Measurements from ENCODE around the gene IFIT3. TPM values are rescaled to one million over a fixed set of nuclear protein-coding genes. Genes with fewer than 3 reads are reported as not detected.
"Not testable (repeated sequence)": the region's sequence is repeated elsewhere in the genome, so short reads cannot be mapped to it uniquely, and the experiment has no call there.

IFIT3 gene
- total RNA-seq, 1 donor from 2014 or later, result 1.8 TPM

GRCh38 chr10:89347701-89348457 is 20.1 kb downstream of the IFIT3 start:
- TF ChIP-seq CTCF (conservative IDR thresholded peaks at IDR 0.05), result no peak
- H3K9me3 Mint-ChIP-seq, result no peaks in the 10 kb centered on the region
- no peak overlapping the region for H3K4me3 Mint-ChIP-seq
- H3K36me3 Mint-ChIP-seq (ENCODE audit: low read depth), result no peaks in the 10 kb centered on the region
- H3K27me3 Mint-ChIP-seq (ENCODE audit: low read depth), result no peaks in the 10 kb centered on the region
- peaks cover 86% of the 10 kb centered on the region for H3K4me1 Mint-ChIP-seq
- DNase-seq (ENCODE audit: low read depth, low spot score), result no peak
- no peak overlapping the region for H3K27ac Mint-ChIP-seq (ENCODE audit: unreplicated experiment)

- Mint-ChIP-seq H3K9me3 (no peaks in the 10 kb centered on the region), H3K36me3 (ENCODE audit: low read depth) (no peaks in the 10 kb centered on the region), H3K27me3 (ENCODE audit: low read depth) (no peaks in the 10 kb centered on the region), H3K4me1 (peaks cover 85% of the 10 kb centered on the region), H3K4me3 (no peak overlapping the region), H3K27ac (ENCODE audit: unreplicated experiment) (peak overlapping the region; percentile 54)
- no peak for DNase-seq (ENCODE audit: low read depth, low spot score)
- no peak for TF ChIP-seq CTCF (conservative IDR thresholded peaks at IDR 0.05)
Observed at GRCh38 chr10:89348481-89348880, 20.7 kb downstream of the IFIT3 start.

GRCh38 chr10:89348975-89349374 is 21.2 kb downstream of the IFIT3 start:
- H3K9me3 Mint-ChIP-seq, result no peaks in the 10 kb centered on the region
- DNase-seq (ENCODE audit: low read depth, low spot score), result no peak
- H3K4me1 Mint-ChIP-seq, result peaks cover 83% of the 10 kb centered on the region
- no peak for TF ChIP-seq CTCF (conservative IDR thresholded peaks at IDR 0.05)
- no peaks in the 10 kb centered on the region for H3K27me3 Mint-ChIP-seq (ENCODE audit: low read depth)
- H3K36me3 Mint-ChIP-seq (ENCODE audit: low read depth), result no peaks in the 10 kb centered on the region
- H3K27ac Mint-ChIP-seq (ENCODE audit: unreplicated experiment), result no peak overlapping the region
- no peak overlapping the region for H3K4me3 Mint-ChIP-seq

GRCh38 chr10:89350631-89351315 is 23.0 kb downstream of the IFIT3 start:
- H3K27ac Mint-ChIP-seq (ENCODE audit: unreplicated experiment), result peak overlapping the region; percentile 68
- H3K9me3 Mint-ChIP-seq; H3K36me3 Mint-ChIP-seq (ENCODE audit: low read depth); DNase-seq (ENCODE audit: low read depth, low spot score); H3K4me3 Mint-ChIP-seq; H3K27me3 Mint-ChIP-seq (ENCODE audit: low read depth): not testable (repeated sequence)
- H3K4me1 Mint-ChIP-seq, result peaks cover 75% of the 10 kb centered on the region

- H3K27ac Mint-ChIP-seq (ENCODE audit: unreplicated experiment), result no peak overlapping the region
- TF ChIP-seq CTCF (conservative IDR thresholded peaks at IDR 0.05), result no peak
- H3K9me3 Mint-ChIP-seq, result no peaks in the 10 kb centered on the region
- no peaks in the 10 kb centered on the region for H3K36me3 Mint-ChIP-seq (ENCODE audit: low read depth)
- H3K4me3 Mint-ChIP-seq, result no peak overlapping the region
- no peak for DNase-seq (ENCODE audit: low read depth, low spot score)
- peaks cover 71% of the 10 kb centered on the region for H3K4me1 Mint-ChIP-seq
- H3K27me3 Mint-ChIP-seq (ENCODE audit: low read depth), result no peaks in the 10 kb centered on the region
Observed at GRCh38 chr10:89351412-89351779, 23.6 kb downstream of the IFIT3 start.
